SK-N-SH (cell line): ENCODE data around the gene GNAZ. TPM values are rescaled to one million over a fixed set of nuclear protein-coding genes. Genes with fewer than 3 reads are reported as not detected.

ENCODE experiments used
- CTCF ChIA-PET: fragments of 300-600, 350-600 bp; formaldehyde crosslinking; extraction: SDS; loops from one replicate; lab custom pipeline; 2021; lab: Yijun Ruan, JAX
- POLR2A ChIA-PET: fragments of 350-600 bp; sonication (Branson Sonifier 250); formaldehyde crosslinking; extraction: SDS; loops from one replicate; lab custom pipeline; 2020; ENCODE audit warnings: antibody characterized with exemption, inconsistent platforms; lab: Yijun Ruan, JAX
- DNase-seq: peaks from one replicate; pipeline ENCODE4 v3.0.0; 2012
- H2AFZ ChIP-seq: fragments of 200-600 bp; sonication (generic); 2 replicates; pipeline ENCODE4 v1.8.1; 2016; ENCODE audit warnings: antibody characterized with exemption, mild to moderate bottlenecking, low read depth
- H3F3A ChIP-seq: fragments of 200-600 bp; sonication (generic); replicated peaks from 2 replicates; pipeline ENCODE3; 2016; ENCODE audit warnings: antibody characterized with exemption, mild to moderate bottlenecking; ENCODE audit not compliant: insufficient read depth
- H3K27ac ChIP-seq, 2 experiments: fragments of 200-500 bp in 1 of 2; fragments of 200-600 bp in 1 of 2; sonication (Bioruptor generic) in 1 of 2; sonication (generic), shearing (Covaris generic) in 1 of 2; 2 replicates each; pipeline versions ENCODE4 v1.5.1 to v1.6.1; 2014 to 2016; ENCODE audit warnings: low read depth in 2 of 2, inconsistent platforms in 1 of 2, low read length in 1 of 2, mild to moderate bottlenecking in 1 of 2, mixed read lengths in 1 of 2
- H3K27me3 ChIP-seq: fragments of 200-600 bp; sonication (generic), shearing (Covaris generic); 2 replicates; pipeline ENCODE4 v1.6.1; 2016; ENCODE audit warnings: mixed run types; ENCODE audit not compliant: insufficient read depth
- H3K36me3 ChIP-seq, 2 experiments: fragments of 200-500 bp in 1 of 2; fragments of 200-600 bp in 1 of 2; sonication (Bioruptor generic) in 1 of 2; sonication (generic) in 1 of 2; replicated peaks in 1 of 2; 2 replicates each; pipeline versions ENCODE3 to v1.5.1; 2014 to 2016; ENCODE audit warnings: low read length in 1 of 2, mild to moderate bottlenecking in 1 of 2; ENCODE audit not compliant: insufficient read depth in 2 of 2, control insufficient read depth in 1 of 2
- H3K4me1 ChIP-seq, 2 experiments: fragments of 200-500 bp in 1 of 2; fragments of 200-600 bp in 1 of 2; sonication (Bioruptor generic) in 1 of 2; sonication (generic), shearing (Covaris generic) in 1 of 2; 2 replicates each; pipeline versions ENCODE4 v1.5.1 to v1.6.1; 2014 to 2016; ENCODE audit warnings: low read depth in 1 of 2, low read length in 1 of 2, mixed run types in 1 of 2; ENCODE audit not compliant: insufficient read depth in 2 of 2, control insufficient read depth in 1 of 2
- H3K4me2 ChIP-seq: fragments of 200-600 bp; sonication (generic), shearing (Covaris generic); 2 replicates; pipeline ENCODE4 v1.6.1; 2017; ENCODE audit warnings: mixed run types
- H3K4me3 ChIP-seq, 2 experiments: fragments of 200-500 bp in 1 of 2; fragments of 200-600 bp in 1 of 2; sonication (Bioruptor generic) in 1 of 2; sonication (generic), shearing (Covaris generic) in 1 of 2; 2 replicates each; pipeline versions ENCODE4 v1.5.1 to v1.8.1; 2014 to 2016; ENCODE audit warnings: low read depth in 2 of 2, inconsistent platforms in 1 of 2, low read length in 1 of 2, mild to moderate bottlenecking in 1 of 2, mixed read lengths in 1 of 2, moderate library complexity in 1 of 2
- H3K79me2 ChIP-seq: fragments of 200-600 bp; sonication (generic); 2 replicates; pipeline ENCODE4 v1.8.1; 2017; ENCODE audit warnings: mild to moderate bottlenecking; ENCODE audit not compliant: insufficient read depth
- H3K9ac ChIP-seq: fragments of 200-600 bp; sonication (generic); 2 replicates; pipeline ENCODE4 v1.6.1; 2017; ENCODE audit warnings: mixed run types
- H3K9me2 ChIP-seq: fragments of 200-600 bp; sonication (generic); 2 replicates; pipeline ENCODE4 v1.6.1; 2017; ENCODE audit warnings: mixed run types
- H3K9me3 ChIP-seq: fragments of 200-600 bp; sonication (generic); 2 replicates; pipeline ENCODE4 v1.6.1; 2017; ENCODE audit warnings: mixed run types, mild to moderate bottlenecking, moderate library complexity
- H4K20me1 ChIP-seq: fragments of 200-600 bp; sonication (generic); 2 replicates; pipeline ENCODE4 v1.6.1; 2017; ENCODE audit warnings: mild to moderate bottlenecking, mixed run types; ENCODE audit not compliant: insufficient read depth
- CHD2 ChIP-seq: fragments of 150-350 bp; IDR thresholded peaks from 2 replicates; pipeline ENCODE4 v1.6.1; 2018; ENCODE audit warnings: low read length; ENCODE audit not compliant: partially characterized antibody
- CTCF ChIP-seq: fragments of 200-600 bp; sonication (generic); IDR thresholded peaks from 2 replicates; pipeline ENCODE4 v1.6.1; 2017; ENCODE audit warnings: antibody characterized with exemption, mild to moderate bottlenecking, moderate library complexity
- ELF1 ChIP-seq: IDR thresholded peaks from 2 replicates; pipeline ENCODE4 v1.4.0; 2012
- FOXJ3 ChIP-seq: sonication (generic); formaldehyde crosslinking; IDR thresholded peaks from 2 replicates; pipeline ENCODE4 v1.5.1; 2020; ENCODE audit warnings: mild to moderate bottlenecking, missing genetic modification reagents
- FOXM1 ChIP-seq: IDR thresholded peaks from 2 replicates; pipeline ENCODE4 v1.4.0; 2012; ENCODE audit warnings: low read depth, mild to moderate bottlenecking
- MEF2A ChIP-seq: IDR thresholded peaks from 2 replicates; pipeline ENCODE4 v1.4.0; 2012; ENCODE audit warnings: low read depth, borderline replicate concordance
- MXI1 ChIP-seq: IDR thresholded peaks from 2 replicates; pipeline ENCODE4 v1.6.1; 2012; ENCODE audit warnings: mild to moderate bottlenecking, low read depth, low read length, improper control_type of control experiment
- NFIC ChIP-seq: IDR thresholded peaks from 2 replicates; pipeline ENCODE4 v1.4.0; 2012; ENCODE audit warnings: borderline replicate concordance
- PBX3 ChIP-seq: IDR thresholded peaks from 2 replicates; pipeline ENCODE4; 2012
- POLR2AphosphoS5 ChIP-seq: IDR thresholded peaks from 2 replicates; pipeline ENCODE4 v1.6.1; 2012; ENCODE audit warnings: low read depth, low read length
- RFX5 ChIP-seq: IDR thresholded peaks from 2 replicates; pipeline ENCODE4 v1.6.1; 2012; ENCODE audit warnings: mild to moderate bottlenecking, improper control_type of control experiment, low read length
- SMC3 ChIP-seq: IDR thresholded peaks from 2 replicates; pipeline ENCODE4 v1.6.1; 2012; ENCODE audit warnings: low read depth, low read length, improper control_type of control experiment
- YY1 ChIP-seq: IDR thresholded peaks from 2 replicates; pipeline ENCODE4 v1.4.0; 2012; ENCODE audit warnings: low read depth, mild to moderate bottlenecking
- WGBS: methylation state at CpG from one replicate; pipeline ENCODE4 v1.1.6; 2017; ENCODE audit warnings: low lambda C conversion rate; 5-methylcytosine and 5-hydroxymethylcytosine counted together
- polyA plus RNA-seq, 3 experiments: library from polyadenylated mRNA; depleted of rRNA; stranded (reverse); fragments of >200 nt; gene quantifications; 2 replicates each; pipeline ENCODE4 v1.2.3, GENCODE V29; 2012
- TF ChIP-seq, protein P1 (sequence below): fragments of 150-350 bp; IDR thresholded peaks from 2 replicates; pipeline ENCODE4 v1.6.1; 2017; ENCODE audit warnings: antibody characterized with exemption, low read length, low read depth, borderline replicate concordance
- TF ChIP-seq, protein P2 (sequence below): IDR thresholded peaks from 2 replicates; pipeline ENCODE4 v1.4.0; 2012; ENCODE audit warnings: low read depth, borderline replicate concordance

The GNAZ gene
- polyA plus RNA-seq, 1 of the 3 experiments (the other 2 are of a cell fraction): 6.5 TPM

DNA sequence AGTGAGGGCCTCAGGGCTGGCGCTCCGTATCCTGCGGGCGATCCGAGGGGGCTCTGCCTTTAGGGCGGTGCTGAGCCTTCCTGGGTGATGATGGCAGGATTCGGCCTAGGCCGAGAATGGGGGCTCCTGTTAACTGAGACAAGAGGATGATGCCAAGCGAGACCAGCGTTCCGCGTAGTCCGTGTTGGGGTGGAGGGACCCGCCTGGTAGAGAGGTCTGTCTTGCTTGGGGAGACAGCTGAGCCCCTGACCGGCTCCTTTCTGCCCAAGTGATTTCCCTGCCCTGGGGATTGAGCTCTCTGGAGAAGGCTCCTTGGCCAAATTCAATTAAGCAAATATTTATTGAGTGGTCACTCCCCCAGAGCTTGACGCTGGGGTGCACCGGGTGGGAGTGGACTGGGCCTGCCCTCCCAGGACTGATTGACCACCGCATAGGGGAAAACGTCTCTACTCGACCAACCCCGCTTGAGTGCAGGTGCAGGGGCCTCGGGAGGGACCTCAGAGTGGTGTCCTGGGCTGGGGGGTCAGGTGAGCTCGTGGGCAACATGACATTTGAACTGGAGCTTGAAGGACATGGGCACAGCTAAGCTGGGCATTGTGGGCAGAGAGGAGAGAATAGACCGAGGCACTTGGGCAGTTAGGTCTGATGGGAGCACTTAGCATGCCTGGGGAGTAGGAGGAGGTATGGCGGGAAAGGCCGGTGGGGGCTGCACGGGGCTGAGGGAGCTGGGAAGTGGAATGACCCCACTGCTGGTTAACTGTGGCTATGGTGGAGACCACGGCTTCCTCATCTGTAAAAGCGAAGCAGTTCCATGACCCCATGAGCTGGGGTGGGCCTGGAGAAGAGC, 1.1 kb downstream of the GNAZ start (continued):
- no peak for TF ChIP-seq NFIC

- no peaks in the 10 kb centered on the region for H3K27me3 ChIP-seq
- WGBS: 92% methylated on average over 7 of the region's 11 CpGs
- H2AFZ ChIP-seq: no peak overlapping the region
- H3K4me2 ChIP-seq: peak overlapping the region; percentile 96; the same call in 1 of the 2 replicates
- no peak overlapping the region for H3K27ac ChIP-seq
- no peak overlapping the region for H3K9ac ChIP-seq
- H3K36me3 ChIP-seq: no peaks in the 10 kb centered on the region
- DNase-seq: no peak
- no peaks in the 10 kb centered on the region for H3F3A ChIP-seq
- peaks cover 3% of the 10 kb centered on the region; the same call in 1 of the 2 replicates for H4K20me1 ChIP-seq
- POLR2A ChIA-PET: interaction anchor here (1.4 kb wide), 1 partner anchor 38 kb away, joined by 3 read pairs; no protein-coding TSS in a partner anchor
- TF ChIP-seq, protein P1, sequence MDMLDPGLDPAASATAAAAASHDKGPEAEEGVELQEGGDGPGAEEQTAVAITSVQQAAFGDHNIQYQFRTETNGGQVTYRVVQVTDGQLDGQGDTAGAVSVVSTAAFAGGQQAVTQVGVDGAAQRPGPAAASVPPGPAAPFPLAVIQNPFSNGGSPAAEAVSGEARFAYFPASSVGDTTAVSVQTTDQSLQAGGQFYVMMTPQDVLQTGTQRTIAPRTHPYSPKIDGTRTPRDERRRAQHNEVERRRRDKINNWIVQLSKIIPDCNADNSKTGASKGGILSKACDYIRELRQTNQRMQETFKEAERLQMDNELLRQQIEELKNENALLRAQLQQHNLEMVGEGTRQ: no peak
- TF ChIP-seq POLR2AphosphoS5: no peak
- TF ChIP-seq NFIC: no peak
- no peak for TF ChIP-seq YY1
- no peak for TF ChIP-seq SMC3
- no peak for TF ChIP-seq FOXJ3 (CRISPR knock-in tag)
- TF ChIP-seq, protein P2, sequence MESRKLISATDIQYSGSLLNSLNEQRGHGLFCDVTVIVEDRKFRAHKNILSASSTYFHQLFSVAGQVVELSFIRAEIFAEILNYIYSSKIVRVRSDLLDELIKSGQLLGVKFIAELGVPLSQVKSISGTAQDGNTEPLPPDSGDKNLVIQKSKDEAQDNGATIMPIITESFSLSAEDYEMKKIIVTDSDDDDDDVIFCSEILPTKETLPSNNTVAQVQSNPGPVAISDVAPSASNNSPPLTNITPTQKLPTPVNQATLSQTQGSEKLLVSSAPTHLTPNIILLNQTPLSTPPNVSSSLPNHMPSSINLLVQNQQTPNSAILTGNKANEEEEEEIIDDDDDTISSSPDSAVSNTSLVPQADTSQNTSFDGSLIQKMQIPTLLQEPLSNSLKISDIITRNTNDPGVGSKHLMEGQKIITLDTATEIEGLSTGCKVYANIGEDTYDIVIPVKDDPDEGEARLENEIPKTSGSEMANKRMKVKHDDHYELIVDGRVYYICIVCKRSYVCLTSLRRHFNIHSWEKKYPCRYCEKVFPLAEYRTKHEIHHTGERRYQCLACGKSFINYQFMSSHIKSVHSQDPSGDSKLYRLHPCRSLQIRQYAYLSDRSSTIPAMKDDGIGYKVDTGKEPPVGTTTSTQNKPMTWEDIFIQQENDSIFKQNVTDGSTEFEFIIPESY: no peak
- TF ChIP-seq CTCF: no peak
- no peak for TF ChIP-seq RFX5
- no peak for TF ChIP-seq MXI1
- TF ChIP-seq MEF2A: no peak
- no peak for TF ChIP-seq FOXM1
- TF ChIP-seq ELF1: no peak
- TF ChIP-seq CHD2: no peak
- TF ChIP-seq PBX3: no peak
- TF ChIP-seq, all 33 proteins: peak for 0
- H3K4me3 ChIP-seq: no peak overlapping the region
- no peaks in the 10 kb centered on the region; the same call in 1 of the 2 replicates for H3K79me2 ChIP-seq
- no peaks in the 10 kb centered on the region for H3K9me2 ChIP-seq
- peaks cover 5 to 35% of the 10 kb centered on the region in 2 experiments; a peak in 1 of 4 replicates for H3K4me1 ChIP-seq
- CTCF ChIA-PET: interaction anchor here (0.7 to 1.5 kb wide), 7 partner anchors 9 to 314 kb away, joined by 3 to 8 read pairs (median 3); no protein-coding TSS in a partner anchor
- H3K9me3 ChIP-seq: no peaks in the 10 kb centered on the region
Observed at GRCh38 chr22:23072077-23072910, 2.0 kb downstream of the GNAZ start.
